ENCODE data around the gene ADGRB2.

The ADGRB2 gene

GRCh38 chr1:31700468-31701090 is 63.6 kb downstream of the ADGRB2 start:
- DNase-seq (ENCODE audit: low read depth) = no peak

GRCh38 chr1:31699341-31699891 is 64.7 kb downstream of the ADGRB2 start:
- no peak for DNase-seq (ENCODE audit: low read depth)

DNA sequence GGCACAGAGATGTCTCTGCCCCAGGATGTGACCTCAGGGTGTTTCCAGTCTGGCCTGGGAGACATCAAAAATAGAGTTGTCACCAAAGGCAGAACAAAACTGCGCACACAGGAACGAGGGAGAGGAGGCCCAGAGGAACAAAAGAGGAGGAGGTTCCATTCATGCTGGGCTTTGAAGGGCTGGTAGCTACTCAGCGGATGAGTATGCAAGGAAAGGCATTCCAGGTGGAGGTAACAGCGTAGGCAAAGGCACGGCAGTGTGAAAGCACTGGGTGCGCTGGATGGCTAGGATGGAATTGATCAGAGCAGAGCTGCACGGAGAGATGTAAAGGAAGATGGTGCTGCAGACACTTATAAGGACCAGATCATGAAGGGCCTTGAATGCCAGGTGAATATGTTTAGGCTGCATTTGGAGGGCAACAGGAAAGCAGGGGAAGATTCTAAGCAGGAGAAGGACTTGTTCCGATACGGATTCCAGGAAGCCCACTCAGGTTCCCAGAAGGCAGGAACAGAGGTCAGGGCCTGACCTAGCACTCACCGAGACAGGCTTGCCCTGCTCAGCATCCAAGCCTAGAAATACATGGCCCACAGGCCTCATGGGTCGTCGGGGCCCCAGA is 66.7 kb downstream of the ADGRB2 start:
- DNase-seq (ENCODE audit: low read depth) = no peak

DNA sequence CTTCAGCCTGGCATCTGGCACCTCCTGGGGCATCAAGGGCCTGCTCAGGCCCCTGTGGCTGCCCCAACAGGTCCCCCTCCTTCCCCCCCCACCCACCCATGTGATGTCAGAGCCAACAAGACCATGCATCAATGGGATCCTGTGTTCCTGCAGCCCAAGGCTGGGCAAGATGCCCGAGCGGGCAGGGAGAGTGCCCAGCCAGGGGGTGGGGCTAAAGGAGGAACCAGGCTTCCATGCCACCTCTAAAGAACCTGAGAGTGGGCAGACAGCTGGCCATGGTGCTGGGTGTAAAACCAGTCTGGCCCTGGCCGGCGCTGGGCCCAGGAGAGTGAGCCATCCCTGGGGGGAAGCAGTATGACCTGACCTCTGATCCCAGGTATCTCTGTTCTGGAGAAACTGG is 67.9 kb downstream of the ADGRB2 start:
- DNase-seq (ENCODE audit: low read depth) = no peak

- no peak for DNase-seq (ENCODE audit: low read depth)
These were observed 68.8 kb downstream of the ADGRB2 start for GRCh38 chr1:31695327-31695726.

GRCh38 chr1:31694964-31695313 is 69.2 kb downstream of the ADGRB2 start:
- no peak for DNase-seq (ENCODE audit: low read depth)

DNA sequence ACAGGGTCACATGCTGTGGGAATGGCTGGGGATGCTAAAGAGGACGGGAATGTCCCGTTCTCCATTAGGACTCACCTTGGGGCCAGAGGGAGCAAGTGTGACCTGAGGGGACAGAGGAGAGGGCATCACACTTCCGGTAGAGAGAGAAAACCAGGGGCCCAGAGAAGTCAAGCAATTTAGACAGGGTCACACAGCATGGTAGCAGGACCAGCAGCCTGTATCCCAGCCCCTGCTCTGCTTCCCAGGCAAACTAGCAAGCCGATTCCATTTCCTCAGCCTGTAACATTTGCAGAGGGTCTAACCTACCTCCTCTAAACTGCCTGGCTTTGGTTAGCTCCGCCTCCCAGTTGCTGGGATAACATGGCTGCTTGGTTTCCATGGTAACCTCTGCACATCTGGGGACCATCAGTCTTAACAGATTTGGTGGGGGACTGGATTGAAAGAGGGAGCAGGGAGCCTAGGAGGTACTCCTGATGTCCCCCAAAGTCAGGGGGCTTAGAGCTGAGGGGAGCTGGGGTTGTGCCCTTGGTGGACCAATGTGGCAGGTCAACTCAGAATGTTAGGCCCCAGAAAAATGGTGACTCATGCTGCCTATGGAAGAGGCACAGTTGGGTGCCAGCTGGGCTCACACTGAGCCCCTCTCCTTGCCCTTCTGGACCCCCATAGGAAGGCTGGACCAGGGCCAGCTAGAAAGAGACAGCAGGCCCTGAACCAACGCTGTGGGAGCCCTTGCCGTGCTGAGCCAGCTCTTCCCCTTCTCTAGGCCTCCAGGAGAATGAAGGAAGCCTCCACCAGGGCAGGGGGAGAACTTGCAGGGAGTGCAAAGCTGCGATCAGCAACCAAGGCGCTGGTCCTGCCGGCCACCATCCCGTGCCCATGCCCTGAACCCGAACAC is 69.8 kb downstream of the ADGRB2 start:
- DNase-seq (ENCODE audit: low read depth) = no peak

DNA sequence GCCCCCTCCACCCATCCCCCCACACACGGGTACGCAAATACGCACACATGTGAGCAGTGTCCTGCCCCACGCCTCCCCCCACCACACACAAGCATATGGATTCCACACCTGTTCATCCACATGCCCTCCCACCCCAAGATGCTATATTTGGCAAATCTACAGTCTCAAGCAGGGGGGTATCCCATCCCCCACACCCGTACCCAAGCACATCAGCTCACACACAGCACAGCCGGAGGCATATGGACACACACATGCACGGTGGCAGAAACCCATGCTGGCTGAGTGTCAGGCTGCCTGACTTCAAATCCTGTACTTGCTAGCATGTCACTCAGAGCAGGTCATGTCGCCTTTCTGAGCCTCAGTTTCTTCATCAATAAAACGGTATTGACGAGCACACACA is 70.9 kb downstream of the ADGRB2 start:
- DNase-seq (ENCODE audit: low read depth) = no peak

DNA sequence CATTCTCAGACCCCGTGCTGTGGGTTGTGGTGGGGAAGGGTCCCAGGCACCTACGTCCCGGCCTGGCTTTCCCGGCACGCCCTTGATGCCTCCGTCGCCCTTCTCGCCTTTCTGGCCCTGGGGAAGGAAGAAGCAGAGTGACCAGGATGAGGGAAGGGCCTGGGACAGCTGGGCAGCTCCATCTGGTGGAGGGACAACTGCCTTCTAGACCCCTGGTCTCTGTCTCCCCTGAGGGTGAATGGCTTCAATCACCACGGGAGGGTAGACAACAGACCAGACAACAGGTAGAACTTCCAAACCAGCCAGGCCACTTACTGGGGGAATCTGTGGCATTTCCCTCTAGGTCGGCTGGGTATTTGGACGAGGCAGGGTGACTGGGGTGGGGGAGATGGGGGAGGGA is 72.2 kb downstream of the ADGRB2 start:
- DNase-seq (ENCODE audit: low read depth) = no peak

- DNase-seq (ENCODE audit: low read depth) = no peak
These were observed 72.7 kb downstream of the ADGRB2 start for GRCh38 chr1:31691446-31691845.

- DNase-seq (ENCODE audit: low read depth) = no peak
These were observed 73.2 kb downstream of the ADGRB2 start for GRCh38 chr1:31690921-31691320.

- peak; percentile 88 for DNase-seq (ENCODE audit: low read depth)
These were observed 74.3 kb downstream of the ADGRB2 start for GRCh38 chr1:31689854-31690253.

GRCh38 chr1:31689379-31689778 is 74.8 kb downstream of the ADGRB2 start:
- DNase-seq (ENCODE audit: low read depth) = no peak

GRCh38 chr1:31688233-31688918 is 75.8 kb downstream of the ADGRB2 start:
- DNase-seq (ENCODE audit: low read depth) = no peak

DNA sequence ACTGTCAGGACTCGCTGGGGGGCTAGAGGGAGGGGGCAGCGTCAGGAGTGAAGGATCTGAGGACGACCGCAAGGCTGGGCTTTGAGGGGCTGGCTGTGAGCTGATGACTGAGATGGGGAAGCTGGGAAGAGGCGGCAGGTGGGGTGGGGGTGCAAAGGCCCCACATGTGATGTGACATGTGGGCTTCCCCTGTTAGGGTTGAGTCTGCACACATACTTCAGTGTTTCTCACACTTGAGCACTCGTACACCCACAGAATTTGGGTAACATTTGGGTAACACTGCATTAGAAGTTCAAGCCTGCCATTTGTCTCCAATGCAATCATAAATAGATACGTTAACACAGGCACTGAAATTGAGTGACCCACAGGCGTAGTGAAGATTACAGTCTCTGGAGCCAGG is 76.5 kb downstream of the ADGRB2 start:
- DNase-seq (ENCODE audit: low read depth) = no peak

GRCh38 chr1:31685795-31686194 is 78.3 kb downstream of the ADGRB2 start:
- no peak for DNase-seq (ENCODE audit: low read depth)

DNA sequence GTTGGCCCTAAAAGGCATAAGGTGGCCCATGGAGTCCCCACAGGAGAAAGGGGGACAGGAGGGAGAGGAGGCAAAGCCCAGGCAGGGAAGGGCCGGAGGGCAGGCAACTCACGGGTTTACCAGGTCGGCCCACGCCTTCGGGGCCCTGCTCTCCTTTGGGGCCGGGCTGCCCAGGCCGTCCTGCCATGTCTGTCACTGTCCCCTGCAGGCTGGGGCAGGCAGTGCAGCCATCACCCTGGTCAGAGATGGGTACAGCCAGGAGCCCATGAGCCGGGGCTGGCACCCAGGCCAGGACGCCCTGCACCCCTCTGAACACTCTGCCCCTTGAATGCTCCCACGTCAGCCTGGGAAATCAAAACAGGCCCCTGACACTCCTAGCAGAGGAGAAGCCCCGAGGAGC is 80.1 kb downstream of the ADGRB2 start:
- no peak for DNase-seq (ENCODE audit: low read depth)

- no peak for DNase-seq (ENCODE audit: low read depth)
These were observed 82.7 kb downstream of the ADGRB2 start for GRCh38 chr1:31681415-31681814.

- DNase-seq (ENCODE audit: low read depth) = no peak
These were observed 84.4 kb downstream of the ADGRB2 start for GRCh38 chr1:31679676-31680230.

GRCh38 chr1:31679091-31679490 is 85.0 kb downstream of the ADGRB2 start:
- DNase-seq (ENCODE audit: low read depth) = no peak

DNA sequence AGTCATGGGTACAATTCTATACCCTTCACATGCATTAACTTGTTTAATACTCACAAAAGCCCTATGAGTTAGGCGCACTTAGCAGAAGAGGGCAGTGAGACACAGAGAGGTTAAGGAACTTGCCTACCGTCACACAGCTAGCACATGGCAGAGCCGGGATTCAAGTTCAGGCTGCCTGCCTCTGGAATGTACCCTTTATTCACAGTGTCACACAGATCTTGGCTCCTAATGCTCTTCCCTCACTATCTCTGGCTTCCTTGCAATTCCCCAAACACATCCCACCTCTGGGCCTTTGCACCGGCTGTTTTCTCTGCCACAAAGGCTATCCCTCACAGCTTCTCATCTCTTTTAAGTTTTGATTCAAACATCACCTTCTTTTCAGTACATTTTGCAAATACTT is 85.5 kb downstream of the ADGRB2 start:
- DNase-seq (ENCODE audit: low read depth) = no peak

GRCh38 chr1:31677949-31678348 is 86.2 kb downstream of the ADGRB2 start:
- DNase-seq (ENCODE audit: low read depth) = no peak
